Kasumi-1 (cell line): ENCODE data around the gene HLCS.
A peak's percentile ranks its signal among the peaks of the same experiment; 100 is the strongest.

Experiments
- DNase-seq, 2 experiments: peaks; one replicate each; lab custom pipeline; 2025; lab: John Stamatoyannopoulos, UW

Gene HLCS

DNA sequence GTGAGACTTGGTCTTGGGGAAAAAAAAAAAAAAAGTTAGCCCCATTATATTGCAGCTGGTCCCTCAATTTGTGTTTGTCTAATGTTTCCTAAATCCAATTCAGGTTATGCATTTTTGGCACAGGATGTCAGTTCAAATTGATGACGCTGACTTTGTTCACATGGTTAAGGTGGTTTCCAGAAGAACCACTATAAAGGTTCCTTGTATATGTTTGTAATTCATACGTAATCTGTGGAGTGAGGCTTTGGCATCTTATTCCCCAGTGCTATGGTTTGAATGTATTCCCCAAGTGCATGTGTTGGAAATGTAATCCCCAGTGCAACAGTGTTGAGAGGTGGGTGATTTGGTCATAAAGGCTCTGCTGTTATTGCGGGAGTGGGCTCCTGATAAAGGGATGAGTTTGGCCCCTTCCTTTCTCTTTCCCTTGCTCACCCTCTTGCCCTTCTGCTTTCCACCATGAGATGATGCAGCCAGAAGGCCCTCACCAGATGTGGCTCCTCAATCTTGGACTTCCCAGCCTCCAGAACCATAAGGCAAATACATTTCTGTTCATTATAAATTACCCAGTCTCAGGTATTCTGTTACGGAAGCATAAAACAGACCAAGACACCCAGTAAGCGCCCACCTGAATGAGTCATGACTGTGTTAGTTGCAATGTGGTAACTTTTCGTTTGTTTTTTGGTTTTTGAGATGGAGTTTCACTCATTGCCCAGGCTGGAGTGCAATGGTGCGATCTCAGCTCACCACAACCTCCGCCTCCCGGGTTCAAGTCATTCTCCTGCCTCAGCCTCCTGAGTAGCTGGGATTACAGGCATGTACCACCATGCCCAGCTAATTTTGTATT is 19.5 kb upstream of the HLCS start:
- no peak for DNase-seq

DNA sequence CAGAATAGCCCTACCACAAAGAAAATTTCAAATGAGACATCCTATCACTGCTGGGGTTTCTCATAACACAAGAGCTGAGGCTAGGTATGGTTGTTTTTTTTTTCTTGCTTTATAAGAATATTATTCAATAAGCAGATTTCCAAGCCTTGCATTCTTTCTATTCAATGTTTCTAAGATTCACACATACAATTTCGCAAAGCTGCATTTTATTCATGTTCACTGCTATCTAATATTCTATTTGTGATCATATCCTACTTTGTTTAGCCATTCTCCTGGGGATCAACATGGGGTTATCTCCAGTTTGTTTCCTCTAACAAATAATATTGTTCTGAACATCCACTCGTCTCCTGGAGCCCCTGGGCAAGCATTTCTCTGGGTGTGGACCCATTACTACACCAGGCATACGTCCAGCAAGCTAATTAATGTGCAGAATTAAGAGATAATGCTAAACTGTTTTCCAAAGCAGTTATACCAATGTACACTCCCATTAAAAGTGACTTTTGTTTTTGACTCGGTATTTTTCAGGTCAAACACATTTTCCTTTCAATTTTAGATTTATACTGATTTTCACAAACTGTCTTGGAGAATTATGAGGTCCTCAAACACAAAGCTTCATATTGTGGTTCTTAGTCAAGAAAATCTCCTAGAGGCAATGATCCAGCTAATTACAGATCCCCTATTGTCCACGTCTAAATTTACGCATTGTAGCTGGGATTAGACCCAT is 15.7 kb upstream of the HLCS start:
- DNase-seq = no peak

GRCh38 chr21:36981049-36981391 is 14.6 kb upstream of the HLCS start:
- no peak for DNase-seq

DNA sequence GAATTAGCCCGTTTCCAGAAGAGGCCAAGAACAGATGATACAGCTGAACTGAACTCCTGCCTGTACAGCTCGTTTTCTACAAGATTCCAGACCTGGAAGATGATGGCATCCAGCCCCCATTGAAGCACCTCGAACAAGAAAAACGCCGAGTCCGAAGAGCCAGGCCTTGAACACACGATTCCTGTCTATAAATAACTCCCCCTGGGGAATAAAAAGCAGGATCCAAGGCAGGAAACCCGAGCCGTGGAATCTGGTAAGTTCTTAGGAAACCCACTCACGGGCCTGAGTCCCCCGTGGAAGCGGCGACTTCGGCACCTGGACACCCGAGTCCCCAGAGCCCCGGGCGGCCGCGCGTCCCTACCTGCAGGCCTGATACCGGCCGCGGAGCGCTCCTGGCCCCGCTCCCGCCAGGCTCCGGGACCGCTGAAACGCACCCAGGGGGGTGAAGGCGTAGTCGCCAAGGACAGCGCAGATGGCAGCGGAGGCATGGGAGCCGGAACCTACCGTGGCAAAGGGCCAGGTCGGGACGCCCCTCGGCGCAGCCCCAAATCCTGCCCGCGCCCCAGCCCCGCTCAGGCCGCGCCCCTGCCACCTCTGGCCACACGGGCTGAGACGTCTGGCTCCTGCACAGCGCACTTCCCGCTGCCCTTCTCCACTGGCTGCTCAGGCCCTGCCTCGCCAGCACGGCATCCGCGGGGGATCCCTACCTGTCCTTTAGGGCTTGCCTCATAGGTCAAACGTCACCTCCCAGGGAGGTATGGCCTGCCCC is 14.0 kb upstream of the HLCS start:
- no peak for DNase-seq

GRCh38 chr21:36976882-36977651 is 10.6 kb upstream of the HLCS start:
- DNase-seq = peak; percentile 84 to 87

- DNase-seq = no peak
Observed at GRCh38 chr21:36976228-36976861, 9.9 kb upstream of the HLCS start.

DNA sequence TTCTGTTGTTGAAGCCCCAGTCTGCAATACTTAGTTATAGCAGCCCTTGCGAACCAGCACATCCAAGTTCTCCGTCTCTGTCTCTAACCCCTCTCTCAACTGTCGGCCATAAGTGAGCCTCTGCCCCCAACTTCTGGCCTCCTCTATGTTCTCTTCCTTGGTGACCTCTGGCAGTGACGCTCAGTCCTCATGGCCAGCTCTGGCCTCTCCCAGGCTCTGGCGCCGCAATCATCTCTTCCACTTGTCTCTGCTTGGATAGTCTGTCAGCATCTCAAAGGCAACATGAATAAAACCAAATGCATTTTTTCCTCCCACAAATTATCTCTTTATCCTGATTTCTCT is 8.4 kb upstream of the HLCS start:
- DNase-seq = no peak

- no peak for DNase-seq
Observed at GRCh38 chr21:36973986-36974850, 7.7 kb upstream of the HLCS start.

GRCh38 chr21:36968976-36969375 is 2.5 kb upstream of the HLCS start:
- no peak for DNase-seq

DNA sequence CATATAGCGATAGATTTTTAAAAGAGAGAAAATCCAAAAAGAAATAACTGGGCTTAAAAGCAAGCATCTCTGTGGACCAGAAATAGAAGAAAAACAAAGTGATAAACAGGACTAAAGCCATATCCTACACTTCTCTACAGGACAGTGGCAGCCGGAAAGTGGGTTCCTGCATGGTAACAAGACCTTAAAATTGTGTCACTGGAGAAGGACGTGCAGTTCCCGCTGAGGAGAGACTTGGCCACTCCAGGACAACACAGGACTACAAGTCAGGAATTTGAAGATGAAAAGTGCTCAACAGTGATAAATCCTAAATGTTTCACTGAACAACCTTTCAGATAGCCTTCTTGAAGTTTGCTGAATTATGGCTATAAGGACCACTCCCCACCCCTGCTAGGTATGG is 1.9 kb upstream of the HLCS start:
- DNase-seq = no peak

DNA sequence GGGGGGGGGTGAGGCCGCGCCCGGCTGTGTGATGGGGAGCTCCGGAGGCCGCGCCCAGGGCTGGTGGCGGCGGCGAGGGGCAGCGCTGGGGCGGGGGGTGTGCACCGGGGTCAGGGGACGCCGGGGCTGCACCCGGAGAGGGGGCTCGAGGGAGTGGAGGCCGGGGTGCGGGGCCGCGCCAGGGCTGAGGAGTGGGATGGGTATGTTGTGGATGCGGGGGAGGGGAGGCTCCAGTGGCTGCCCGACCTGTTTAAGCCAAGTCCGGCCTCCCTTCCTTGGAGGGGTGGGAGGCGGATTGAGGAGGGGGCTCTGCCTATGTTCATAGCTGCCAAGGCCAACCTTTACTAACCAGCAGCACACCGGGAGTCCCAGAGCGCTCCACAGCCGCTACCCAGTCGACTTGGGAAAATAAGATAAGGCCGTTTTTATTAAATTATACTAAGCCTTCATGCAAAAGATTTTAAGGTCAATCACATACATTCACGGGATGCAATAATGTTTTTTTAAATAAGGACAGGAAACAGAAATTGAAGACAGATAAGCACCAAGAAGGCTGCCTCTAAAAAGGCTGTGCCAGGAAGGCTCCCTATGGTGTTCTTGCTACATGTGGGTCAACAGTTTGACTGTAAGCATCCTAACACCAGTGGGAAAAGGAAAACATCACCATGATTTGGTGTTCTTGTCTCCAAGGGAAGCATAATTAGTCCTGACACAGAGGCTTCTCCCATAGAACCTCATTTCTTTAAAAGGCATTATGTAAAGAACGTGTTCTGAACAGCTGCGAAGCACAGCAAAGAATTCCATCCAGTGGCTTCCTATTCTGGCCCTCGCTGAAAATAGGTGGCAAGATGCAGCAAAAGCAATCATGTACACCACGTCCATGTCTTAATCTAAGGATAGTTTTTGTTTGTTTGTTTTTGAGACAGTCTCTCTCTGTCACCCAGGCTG is 626 bp upstream of the HLCS start:
- DNase-seq = no peak

- no peak for DNase-seq
Observed at GRCh38 chr21:36965720-36966065, 776 bp downstream of the HLCS start.

DNA sequence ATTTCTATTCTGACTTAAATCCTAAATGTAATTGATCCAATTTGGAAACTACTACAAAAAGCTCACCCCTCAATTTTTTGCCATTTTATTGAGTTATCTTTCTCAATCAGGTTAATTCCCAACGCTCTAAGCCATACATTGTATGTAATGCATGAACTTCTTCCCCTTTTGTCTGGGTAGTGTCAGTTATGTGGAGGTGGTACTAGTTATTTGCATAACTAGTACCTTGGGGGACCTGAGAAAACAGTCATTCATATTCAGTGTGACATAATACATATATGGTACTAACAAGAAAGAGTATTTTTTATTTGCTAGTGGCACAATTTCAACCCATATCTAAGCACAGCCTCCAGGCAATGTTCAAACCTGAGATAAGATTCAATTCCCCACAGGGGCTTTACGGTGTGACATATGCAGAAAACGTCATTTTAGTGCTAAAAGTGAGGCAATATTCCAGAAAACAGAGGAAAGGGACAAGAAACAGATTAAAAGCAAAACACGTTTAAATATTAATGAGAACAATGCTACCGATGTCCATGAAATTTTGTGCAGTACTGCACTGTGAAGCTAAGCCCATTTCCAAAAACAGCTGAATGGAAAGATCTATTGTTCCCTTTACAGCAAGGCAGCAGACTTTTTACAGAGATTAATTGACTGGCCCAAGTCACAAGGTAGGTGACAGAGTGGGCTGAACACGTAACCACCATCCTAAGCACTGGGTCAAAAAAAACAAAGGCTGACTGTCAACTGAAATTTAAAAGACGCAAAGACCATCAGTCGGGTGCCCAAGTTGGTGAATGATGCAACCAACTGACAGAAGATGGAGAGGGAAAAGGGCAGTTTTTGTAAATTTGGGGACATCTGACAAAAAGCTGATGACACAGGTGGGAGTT is 1.4 kb downstream of the HLCS start:
- DNase-seq = peak in 1 of 2 experiments; percentile 7

DNA sequence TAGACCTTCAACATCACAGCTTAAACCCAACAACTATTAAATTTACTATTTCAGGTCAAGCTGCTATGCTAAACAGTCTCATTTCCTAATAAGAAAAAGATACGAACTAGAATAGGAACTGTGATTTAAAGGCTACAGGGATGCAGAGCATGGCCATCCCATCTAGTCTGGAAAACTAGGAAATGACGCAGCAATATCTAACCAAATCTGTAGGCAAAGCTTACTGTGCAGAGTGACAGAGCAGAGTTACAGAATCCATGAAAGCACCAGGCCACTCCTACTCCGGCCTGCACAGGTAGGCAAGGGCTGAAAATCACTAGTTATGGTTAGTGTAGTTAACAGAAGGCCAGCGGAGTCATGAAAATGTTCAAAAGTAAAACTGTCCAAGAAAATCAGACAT is 2.1 kb downstream of the HLCS start:
- no peak for DNase-seq

DNA sequence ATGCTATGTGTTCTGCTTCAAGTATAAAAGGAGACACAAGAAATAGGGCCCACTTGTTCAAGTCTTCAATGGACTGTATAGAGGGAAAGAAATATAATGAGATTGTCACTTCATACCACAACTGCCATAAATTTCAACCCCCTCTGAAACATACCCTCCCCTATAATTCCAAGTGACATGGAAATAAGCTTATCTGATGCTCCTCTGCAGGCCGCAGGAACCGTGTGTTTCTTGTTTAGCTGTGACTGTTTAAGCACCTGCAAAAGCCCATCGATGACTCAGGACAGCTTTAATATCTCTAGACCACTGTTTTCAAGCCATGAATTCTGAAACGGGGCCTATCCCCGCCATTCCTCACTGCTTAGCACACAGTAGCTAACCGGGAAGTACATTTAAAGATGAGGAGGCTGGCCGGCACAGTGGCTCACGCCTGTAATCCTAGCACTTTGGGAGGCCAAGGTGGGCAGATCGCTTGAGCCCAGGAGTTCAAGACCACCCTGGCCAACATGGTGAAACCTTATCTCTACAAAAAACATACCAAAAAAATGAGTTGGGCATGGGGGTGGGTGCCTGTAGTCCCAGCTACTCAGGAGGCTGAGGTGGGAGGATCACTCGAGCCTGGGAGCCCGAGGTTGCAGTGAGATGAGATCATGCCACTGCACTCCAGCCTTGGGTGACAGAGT is 4.2 kb downstream of the HLCS start:
- DNase-seq = no peak

GRCh38 chr21:36960676-36961284 is 5.7 kb downstream of the HLCS start:
- no peak for DNase-seq

DNA sequence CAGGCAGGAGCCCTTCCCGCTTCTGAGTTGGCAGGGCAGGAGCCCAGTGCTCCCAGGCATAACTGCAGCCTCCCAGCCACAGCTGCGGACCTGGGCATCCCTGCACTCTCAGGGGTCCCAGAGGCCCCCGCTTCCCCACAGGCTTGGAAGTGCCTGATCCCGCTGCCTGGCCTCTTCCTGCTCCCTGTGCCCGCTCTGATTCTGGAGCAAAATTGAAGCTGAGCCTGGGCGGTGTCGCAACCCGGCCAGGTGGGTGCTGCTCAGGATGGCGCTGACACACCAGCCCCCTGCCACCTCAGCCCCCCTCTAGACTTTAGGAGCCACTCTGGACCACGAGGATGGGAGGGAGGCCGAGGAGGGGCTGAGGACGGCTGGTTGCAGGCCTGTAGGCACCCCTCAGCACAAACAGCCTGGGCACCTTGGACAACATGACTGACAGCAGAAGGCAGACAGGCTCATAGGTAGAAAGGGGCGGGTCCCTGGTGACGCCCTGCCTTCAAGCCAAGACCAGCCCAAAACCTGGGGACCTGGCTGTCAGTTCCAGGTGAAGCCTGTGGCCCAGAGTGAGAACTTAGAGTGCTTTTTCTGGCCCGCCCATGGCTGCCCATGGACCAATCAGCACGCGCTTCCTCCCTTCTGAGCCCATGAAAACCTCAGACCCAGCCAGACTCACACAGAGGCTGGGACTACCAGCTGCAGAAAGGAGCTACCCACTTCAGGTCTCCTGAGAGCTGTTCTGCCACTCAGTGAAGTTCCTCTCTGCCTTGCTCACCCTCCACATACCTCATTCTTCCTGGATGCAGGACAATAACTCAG is 7.2 kb downstream of the HLCS start:
- DNase-seq = no peak
